GM18505 (cell line): ENCODE data around the gene DDX39A.

Experiments
- ATAC-seq: cut with Tn5 transposase; IDR thresholded peaks from one replicate; pipeline ENCODE4 v1.9.1; 2021; ENCODE audit not compliant: unreplicated experiment
- POLR2A ChIP-seq: IDR thresholded peaks from 4 replicates; pipeline ENCODE4 v1.6.1; 2011; ENCODE audit warnings: borderline replicate concordance; ENCODE audit not compliant: insufficient read depth, insufficient read length; ENCODE audit errors: extremely low read depth

The DDX39A gene

DNA sequence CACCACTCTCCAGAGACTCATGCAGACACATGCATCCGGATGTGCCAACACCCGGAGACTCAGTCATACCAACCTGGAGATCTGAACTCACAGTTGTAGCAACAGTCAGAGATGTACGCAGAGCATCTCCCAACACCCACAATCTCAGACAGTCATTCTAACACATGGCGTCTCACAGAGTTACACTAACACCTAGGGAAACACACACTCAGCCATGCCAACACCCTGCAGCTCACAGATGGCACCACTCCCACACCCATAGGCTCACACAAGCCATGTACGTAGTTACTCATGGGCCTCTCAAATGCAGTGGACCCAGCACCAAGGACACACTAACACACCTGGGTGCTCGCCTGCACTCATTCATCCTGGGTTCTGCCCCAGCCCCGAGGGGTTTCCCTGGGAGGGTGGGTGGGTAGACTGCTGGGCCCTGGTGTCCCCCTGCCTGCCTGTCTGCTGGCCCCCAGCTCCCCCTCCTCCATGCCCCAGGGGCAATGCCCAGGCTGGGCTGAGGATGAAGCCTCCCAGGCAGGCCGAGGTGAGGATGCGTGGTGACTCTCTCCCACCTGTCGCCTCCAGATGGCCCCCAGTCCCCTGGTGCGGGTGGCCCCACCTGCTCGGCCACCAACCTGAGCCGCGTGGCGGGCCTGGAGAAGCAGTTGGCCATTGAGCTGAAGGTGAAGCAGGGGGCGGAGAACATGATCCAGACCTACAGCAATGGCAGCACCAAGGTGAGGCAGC, 23.9 kb upstream of the DDX39A start:
- ATAC-seq: no peak
- no peak for TF ChIP-seq POLR2A

DNA sequence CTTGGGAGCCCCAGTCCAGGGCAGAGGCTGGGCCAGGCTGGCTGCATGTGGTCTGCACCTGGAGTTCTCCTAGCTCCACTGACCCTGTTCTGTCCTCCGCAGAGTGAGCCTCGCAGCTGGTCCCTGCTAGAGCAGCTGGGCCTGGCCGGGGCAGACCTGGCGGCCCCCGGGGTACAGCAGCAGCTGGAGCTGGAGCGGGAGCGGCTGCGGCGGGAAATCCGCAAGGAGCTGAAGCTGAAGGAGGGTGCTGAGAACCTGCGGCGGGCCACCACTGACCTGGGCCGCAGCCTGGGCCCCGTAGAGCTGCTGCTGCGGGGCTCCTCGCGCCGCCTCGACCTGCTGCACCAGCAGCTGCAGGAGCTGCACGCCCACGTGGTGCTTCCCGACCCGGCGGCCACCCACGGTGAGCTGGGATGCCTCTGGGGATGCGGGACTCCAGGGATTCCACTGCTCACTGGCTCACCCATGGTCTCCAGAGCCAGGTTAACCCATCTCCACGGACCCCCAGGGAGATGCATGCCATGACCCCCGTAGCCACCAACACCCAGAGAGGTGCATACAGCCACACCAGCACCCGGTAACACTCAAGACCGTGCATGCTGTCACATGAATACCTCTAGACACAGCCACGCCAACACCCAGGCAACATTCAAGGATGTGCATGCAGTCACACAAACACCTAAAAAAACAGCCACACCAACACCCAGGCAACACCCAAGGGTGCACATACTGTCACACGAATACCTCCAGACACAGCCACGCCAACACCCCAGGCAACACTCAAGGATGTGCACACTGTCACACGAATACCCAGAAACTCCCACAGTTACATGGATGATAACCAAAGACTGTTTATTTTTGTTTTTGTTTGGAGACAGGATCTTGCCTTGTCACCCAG, 22.1 kb upstream of the DDX39A start:
- no peak for ATAC-seq
- TF ChIP-seq POLR2A: no peak

DNA sequence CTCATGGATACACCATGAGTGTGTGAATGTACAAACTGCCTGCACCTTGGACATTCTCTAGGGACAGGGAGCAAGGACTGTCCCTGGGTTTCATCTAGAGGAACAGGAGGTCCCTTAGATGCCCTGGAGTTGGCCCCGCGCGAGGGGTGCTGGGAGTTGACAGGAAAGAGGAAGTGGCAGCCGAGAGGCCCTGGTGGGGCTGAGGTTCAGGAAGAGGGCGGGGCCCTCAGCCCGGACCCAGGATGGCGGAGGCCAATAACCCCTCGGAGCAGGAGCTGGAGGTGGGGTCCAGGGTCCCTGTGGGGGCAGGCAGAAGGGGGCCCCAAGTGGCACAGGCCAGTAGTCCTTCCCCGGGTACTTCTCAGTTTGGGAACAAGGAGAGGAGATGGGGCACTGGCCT, 20.9 kb upstream of the DDX39A start:
- peak; percentile 65 for ATAC-seq

DNA sequence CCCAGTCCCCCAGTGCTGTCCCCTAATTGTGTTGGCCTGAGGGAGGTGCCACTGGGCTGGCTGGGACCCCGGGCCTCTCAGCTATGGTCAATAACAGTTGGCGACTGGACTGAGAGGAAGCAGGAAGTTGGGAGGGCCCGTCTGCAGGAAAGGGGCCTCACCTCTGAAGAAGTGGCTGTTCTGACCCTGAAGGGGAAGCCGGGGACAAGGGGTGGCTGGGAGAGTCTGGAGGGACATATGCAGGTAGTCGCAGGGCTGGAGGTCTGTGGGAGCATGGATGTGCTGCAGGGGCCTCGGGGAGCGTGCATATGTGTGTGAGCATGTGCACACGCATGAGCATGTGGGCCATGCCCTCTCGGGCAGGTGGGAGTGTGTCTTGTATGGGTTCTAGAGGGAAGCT, 19.9 kb upstream of the DDX39A start:
- ATAC-seq: no peak
- no peak for TF ChIP-seq POLR2A

More for the DNA sequence above, 20.9 kb upstream of the DDX39A start:
- TF ChIP-seq POLR2A: peak; percentile 83

DNA sequence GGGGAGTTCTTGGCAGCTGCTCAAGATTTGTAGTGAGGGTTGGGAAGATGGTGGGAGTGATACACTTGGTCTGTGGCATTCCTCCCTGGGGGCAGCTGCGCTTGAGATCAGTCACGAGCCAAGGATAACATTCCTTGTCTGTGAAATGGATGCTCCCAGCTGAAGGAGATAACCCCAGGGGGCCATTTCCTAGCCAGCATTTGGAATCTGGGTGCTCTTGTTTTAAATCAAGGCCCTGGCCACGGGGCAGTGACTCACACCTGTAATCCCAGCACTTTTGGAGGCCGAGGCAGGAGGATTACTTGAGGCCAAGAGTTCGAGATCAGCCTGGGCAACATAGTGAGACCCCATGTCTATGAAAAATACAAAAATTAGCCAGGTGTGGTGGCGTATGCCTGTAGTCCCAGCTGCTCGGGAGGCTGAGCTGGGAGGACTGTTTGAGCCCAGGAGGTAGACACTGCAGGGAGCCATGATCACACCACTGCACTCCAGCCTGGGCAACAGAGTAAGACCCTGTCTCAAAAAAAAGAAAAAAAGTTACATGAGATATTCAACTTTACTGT, 18.5 kb upstream of the DDX39A start:
- no peak for ATAC-seq
- TF ChIP-seq POLR2A: no peak

DNA sequence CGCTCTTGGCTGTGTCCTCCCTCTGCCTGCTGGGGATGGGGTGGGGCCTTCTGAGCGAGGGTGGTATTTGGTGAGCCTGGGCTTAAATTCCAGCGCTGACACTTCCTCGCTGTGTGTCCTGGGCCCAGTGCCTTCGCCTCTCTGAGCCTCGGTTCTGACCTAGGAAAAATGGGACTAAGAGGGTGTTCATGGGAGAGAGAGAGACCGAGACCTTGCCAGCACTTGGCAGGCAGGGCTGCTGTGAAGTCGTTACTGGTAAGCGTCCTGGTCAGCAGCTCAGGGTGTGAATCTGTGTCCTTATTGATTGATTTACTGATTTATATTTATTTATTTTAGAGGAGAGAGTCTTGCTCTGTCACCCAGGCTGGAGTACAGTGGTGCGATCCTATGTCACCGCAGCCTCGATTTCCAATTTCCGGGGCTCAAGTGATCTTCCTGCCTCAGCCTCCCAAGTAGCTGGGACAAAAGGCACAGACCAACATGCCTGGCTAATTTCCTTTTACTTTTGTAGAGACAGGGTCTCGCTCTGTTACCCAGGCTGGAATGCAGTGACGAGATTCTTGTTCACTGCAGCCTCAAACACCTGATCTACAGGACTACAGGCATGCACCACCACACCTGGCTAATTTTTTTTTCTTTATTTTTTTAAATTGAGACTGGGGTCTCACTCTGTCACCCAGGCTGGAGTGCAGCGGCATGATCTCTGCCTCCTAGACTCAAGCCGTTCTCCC, 16.3 kb upstream of the DDX39A start:
- no peak for TF ChIP-seq POLR2A
- ATAC-seq: no peak

DNA sequence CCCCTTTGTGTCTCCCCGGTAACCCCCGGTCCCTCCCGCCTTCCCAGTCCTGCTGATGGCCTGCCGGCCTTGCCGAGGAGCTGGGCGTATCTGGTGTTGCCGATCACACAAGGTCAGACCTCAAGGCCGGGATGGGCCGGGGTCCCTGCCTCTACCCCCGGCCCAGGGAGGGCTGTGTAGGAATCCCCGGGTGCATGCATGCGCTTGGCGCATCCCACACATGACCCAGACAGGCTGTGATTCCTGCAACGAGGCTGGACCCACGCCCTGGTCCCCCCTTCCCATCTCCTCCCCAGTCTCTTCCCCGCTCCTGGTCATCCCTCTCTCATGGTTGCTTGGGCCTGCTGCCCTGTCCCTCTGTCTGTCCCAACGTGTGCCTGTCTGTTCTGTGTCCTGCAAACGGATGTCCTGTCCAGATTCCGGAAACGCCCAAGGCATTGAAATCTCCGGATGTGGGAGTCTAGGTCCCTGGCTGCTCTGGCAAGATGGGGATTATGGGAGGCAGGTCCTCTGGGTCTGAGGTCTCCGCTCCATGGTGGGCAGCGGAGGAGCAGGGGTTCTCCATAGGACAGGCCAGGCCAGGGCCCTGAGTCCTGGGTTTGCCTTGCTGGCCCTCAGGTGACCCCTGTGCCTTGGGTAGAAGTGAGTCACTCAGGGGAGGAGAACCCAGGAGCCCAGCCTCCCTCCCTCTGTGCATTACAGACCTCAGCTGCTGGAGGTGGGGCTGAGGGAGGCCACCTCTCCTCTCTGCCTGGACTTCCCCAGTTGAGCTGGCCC, 15.6 kb upstream of the DDX39A start:
- no peak for ATAC-seq
- TF ChIP-seq POLR2A: no peak

DNA sequence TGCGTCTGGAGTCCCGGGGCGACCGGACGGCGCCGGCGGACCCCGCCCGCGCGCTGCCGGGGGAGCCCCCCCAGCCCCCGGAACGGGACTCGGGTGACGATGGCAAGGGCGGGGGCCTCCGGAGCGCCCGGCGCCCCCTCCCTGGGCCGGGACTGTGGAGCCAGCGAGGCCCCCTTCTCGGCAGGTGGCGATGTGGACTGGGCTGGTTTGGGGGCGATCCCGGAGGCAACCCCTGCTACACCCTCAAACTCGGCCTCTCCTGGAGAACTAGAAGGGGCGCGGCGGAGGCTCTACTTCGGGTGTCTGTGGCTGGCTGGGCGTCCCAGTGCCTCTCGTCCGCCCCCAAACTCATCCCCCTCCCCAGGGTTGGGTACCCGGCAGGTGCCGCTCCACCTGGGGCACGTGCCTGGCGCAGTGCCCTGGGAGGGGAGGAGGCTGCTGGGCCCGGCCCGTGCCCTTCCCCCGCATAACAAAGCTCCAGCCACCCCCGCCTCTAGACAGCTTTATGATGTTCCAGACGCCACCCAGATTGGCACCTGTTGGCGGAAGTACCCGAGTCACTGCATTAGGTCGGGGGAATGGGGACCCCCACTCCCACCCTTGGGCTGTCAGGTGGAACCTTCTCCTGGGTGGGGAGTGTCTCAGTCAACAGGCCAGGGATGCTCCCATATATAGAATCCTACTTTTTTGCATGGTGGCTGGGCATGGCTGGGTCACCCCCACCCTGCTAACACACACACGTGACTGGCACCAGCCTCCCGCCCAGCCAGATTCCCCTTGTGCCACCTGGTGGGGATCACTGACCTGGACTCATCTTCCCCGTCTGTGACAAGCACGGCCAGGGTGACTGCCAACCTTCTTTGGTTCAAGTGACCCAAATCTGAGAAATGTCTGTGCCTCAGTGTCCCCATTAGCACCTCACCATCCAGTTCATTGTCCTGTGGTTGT, 14.7 kb upstream of the DDX39A start:
- ATAC-seq: no peak
- TF ChIP-seq POLR2A: no peak

DNA sequence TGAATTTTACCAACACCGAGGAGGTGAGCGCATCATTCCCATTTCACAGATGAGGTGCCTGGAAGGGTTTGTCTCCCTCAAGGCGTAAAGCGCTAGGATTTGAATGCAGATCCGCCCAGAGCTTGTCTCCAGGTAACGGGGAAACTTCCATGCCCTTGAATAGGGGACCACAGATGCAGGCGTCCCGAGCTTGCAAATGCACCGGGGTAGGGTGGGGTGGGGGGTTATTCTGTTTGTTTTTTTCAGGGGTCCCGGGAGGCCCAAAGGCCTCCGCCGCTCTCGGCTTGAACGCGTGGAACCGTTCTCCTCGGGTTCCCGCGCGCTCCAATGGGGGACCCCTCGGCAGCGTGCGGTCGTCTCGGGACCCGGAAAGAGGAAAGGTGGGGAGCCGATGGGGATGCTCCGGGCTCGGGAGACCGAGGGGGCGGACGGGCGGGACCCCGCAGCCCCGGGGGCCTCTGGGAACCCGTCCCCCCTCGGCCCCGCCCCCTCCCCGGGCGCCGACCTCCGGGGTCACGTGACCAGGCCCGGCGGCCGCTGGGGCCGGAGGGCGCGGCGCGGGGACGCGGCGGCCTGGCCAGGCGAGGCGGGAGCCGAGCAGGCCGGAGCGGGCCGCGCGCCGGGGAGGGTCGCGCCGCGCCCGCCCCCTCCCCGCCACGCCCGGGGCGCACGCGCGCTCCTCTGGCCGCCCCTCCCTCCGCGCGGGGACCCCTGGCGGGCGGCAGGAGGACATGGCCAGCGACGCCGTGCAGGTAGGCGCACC, 13.8 kb upstream of the DDX39A start, which contains the start of gene PKN1:
PKN1 (plus strand) TSS at position 516 of the 763 bp plus-strand sequence; CDS start at position 732, 216 bp downstream.
- no peak for ATAC-seq
- peak; percentile 50 for TF ChIP-seq POLR2A

DNA sequence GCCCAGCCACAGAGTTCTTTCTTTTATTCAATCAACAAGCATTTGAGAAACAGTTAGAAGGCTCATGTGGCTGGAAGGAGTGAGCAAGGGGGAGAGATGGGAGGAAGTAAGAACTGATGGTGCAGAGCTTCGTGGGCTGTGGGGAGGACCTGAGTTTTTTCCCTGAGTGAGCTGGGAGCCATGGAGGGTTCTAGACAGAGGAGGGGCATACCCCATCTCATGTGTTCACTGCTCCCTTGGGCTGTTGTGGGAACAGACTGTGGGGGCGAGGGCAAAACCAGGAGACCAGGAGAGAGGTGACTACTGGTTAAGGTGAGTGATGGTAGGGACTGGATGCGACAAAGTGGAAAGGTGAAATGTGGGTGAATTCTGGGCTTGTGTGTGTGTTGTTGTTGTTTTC, 11.6 kb upstream of the DDX39A start:
- no peak for ATAC-seq
- no peak for TF ChIP-seq POLR2A

DNA sequence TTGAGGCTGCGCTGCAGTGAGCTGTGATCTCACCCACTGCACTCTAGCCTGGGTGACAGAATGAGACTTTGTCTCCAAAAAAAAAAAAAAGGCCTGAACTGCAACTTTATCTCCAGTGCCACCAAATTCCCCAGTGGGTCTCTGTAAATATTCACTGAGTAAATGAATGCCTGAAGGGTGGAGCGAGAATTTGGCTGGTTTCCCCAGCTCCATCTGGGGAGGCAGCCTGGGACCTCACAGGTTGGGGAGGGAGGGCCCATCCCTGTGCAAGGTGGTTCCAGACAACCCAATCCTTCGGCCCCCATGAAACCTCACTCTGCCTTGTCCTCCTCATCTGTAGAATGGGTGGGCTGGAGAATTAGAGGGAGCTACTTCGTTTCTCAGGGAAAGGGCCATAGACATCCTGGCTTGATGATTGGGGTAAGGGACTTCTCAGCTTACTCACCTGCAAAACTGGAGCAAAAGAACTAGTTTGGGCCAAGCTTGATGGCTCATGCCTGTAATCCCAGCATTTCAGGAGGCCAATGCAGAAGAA, 9.8 kb upstream of the DDX39A start:
- TF ChIP-seq POLR2A: no peak
- ATAC-seq: no peak

DNA sequence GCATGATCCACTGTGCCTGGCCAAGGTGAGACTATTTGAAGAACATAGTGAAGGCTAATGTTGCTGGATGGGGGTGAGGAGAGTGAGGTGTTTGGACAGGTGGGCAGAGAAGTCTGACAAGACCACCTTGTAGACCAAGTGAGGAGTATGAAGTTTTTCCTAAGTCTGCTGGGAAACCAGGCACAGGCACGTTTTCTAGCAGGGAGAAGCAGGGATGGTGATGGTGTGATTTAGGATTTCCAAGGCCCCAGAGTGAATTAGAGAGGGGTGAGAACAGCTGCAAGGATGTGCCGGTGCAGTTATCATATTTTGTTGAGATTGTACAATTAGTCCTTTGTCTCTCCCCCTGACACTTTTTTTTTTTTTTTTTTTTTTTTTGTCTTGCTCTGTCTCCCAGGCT, 8.3 kb upstream of the DDX39A start:
- ATAC-seq: no peak
- no peak for TF ChIP-seq POLR2A
